ENCODE data around the gene TICRR. TPM values are rescaled to one million over a fixed set of nuclear protein-coding genes. Genes with fewer than 3 reads are reported as not detected.
"Not testable (repeated sequence)": the region's sequence is repeated elsewhere in the genome, so short reads cannot be mapped to it uniquely, and the experiment has no call there.

TICRR gene
- polyA plus RNA-seq, 1 donor from 2014 or later: not detected

GRCh38 chr15:89554247-89554646 lies 21.0 kb upstream of the TICRR start:
- Mint-ChIP-seq H3K9me3 (no peaks in the 10 kb centered on the region), H3K27me3 (no peaks in the 10 kb centered on the region), H3K4me3 (no peak overlapping the region), H3K36me3 (no peaks in the 10 kb centered on the region), H3K4me1 (no peaks in the 10 kb centered on the region), H3K27ac (no peak overlapping the region)

GRCh38 chr15:89555768-89556167 lies 19.5 kb upstream of the TICRR start:
- Mint-ChIP-seq H3K27me3 (peaks cover 7% of the 10 kb centered on the region), H3K27ac (no peak overlapping the region), H3K36me3 (no peaks in the 10 kb centered on the region), H3K4me1 (no peaks in the 10 kb centered on the region), H3K4me3 (no peak overlapping the region), H3K9me3 (no peaks in the 10 kb centered on the region)

- Mint-ChIP-seq H3K4me1 (no peaks in the 10 kb centered on the region), H3K27ac (no peak overlapping the region), H3K4me3 (no peak overlapping the region), H3K36me3 (no peaks in the 10 kb centered on the region), H3K9me3 (no peaks in the 10 kb centered on the region), H3K27me3 (peaks cover 7% of the 10 kb centered on the region)
Observed at GRCh38 chr15:89556413-89557262, 18.6 kb upstream of the TICRR start.

- Mint-ChIP-seq H3K4me3 (no peak overlapping the region), H3K9me3 (no peaks in the 10 kb centered on the region), H3K4me1 (no peaks in the 10 kb centered on the region), H3K27ac (no peak overlapping the region), H3K36me3 (no peaks in the 10 kb centered on the region), H3K27me3 (peaks cover 9% of the 10 kb centered on the region)
Observed at GRCh38 chr15:89559769-89560264, 15.5 kb upstream of the TICRR start.

GRCh38 chr15:89566181-89566580 lies 9.1 kb upstream of the TICRR start:
- H3K9me3 Mint-ChIP-seq: peaks cover 0 to 6% (median 2%) of the 10 kb centered on the region in 3 donors
- no peak overlapping the region for H3K4me3 Mint-ChIP-seq
- no peak overlapping the region for H3K27ac Mint-ChIP-seq
- H3K4me1 Mint-ChIP-seq: no peaks in the 10 kb centered on the region
- H3K36me3 Mint-ChIP-seq: no peaks in the 10 kb centered on the region
- H3K27me3 Mint-ChIP-seq: peaks cover 5% of the 10 kb centered on the region

- Mint-ChIP-seq H3K9me3 (peaks cover 0 to 6% (median 2%) of the 10 kb centered on the region in 3 donors), H3K27me3 (peaks cover 6% of the 10 kb centered on the region), H3K27ac (no peak overlapping the region), H3K36me3 (no peaks in the 10 kb centered on the region), H3K4me1 (no peaks in the 10 kb centered on the region), H3K4me3 (no peak overlapping the region)
Observed at GRCh38 chr15:89566621-89567294, 8.5 kb upstream of the TICRR start.

- no peak overlapping the region for H3K4me3 Mint-ChIP-seq
- H3K27ac Mint-ChIP-seq: no peak overlapping the region
- H3K27me3 Mint-ChIP-seq: peaks cover 9% of the 10 kb centered on the region
- H3K9me3 Mint-ChIP-seq: peaks cover 0 to 6% (median 2%) of the 10 kb centered on the region in 3 donors
- H3K4me1 Mint-ChIP-seq: no peaks in the 10 kb centered on the region
- H3K36me3 Mint-ChIP-seq: peaks cover 2% of the 10 kb centered on the region
Observed at GRCh38 chr15:89569090-89569745, 6.1 kb upstream of the TICRR start.

GRCh38 chr15:89575656-89576416 lies 567 bp downstream of the TICRR start:
- H3K4me3 Mint-ChIP-seq: peak overlapping the region; percentile 82 to 95 (median 89)
- H3K27me3 Mint-ChIP-seq: peaks cover 7% of the 10 kb centered on the region
- no peaks in the 10 kb centered on the region for H3K9me3 Mint-ChIP-seq
- H3K27ac Mint-ChIP-seq: peak overlapping the region in 2 of 3 donors; percentile 44 to 61
- peaks cover 7 to 12% (median 11%) of the 10 kb centered on the region in 3 donors for H3K4me1 Mint-ChIP-seq
- peaks cover 2% of the 10 kb centered on the region for H3K36me3 Mint-ChIP-seq

- peaks cover 2% of the 10 kb centered on the region for H3K36me3 Mint-ChIP-seq
- H3K27ac Mint-ChIP-seq: peak overlapping the region in 2 of 3 donors; percentile 44 to 61
- H3K4me3 Mint-ChIP-seq: peak overlapping the region; percentile 82 to 95 (median 86)
- peaks cover 7 to 12% (median 11%) of the 10 kb centered on the region in 3 donors for H3K4me1 Mint-ChIP-seq
- no peaks in the 10 kb centered on the region for H3K9me3 Mint-ChIP-seq
- peaks cover 7% of the 10 kb centered on the region for H3K27me3 Mint-ChIP-seq
Observed at GRCh38 chr15:89576417-89576773, 1.1 kb downstream of the TICRR start.

GRCh38 chr15:89577776-89578115 lies 2.5 kb downstream of the TICRR start:
- Mint-ChIP-seq H3K9me3 (no peaks in the 10 kb centered on the region), H3K4me3 (peak overlapping the region in 2 of 4 donors; percentile 23 to 63), H3K36me3 (peaks cover under 1% of the 10 kb centered on the region), H3K27ac (no peak overlapping the region), H3K4me1 (peaks cover 7 to 12% (median 11%) of the 10 kb centered on the region in 3 donors), H3K27me3 (peaks cover 2% of the 10 kb centered on the region)

GRCh38 chr15:89578146-89578545 lies 2.9 kb downstream of the TICRR start:
- H3K4me1 Mint-ChIP-seq: peaks cover 7 to 12% (median 11%) of the 10 kb centered on the region in 3 donors
- no peaks in the 10 kb centered on the region for H3K36me3 Mint-ChIP-seq
- H3K27ac Mint-ChIP-seq: no peak overlapping the region
- peaks cover 2% of the 10 kb centered on the region for H3K27me3 Mint-ChIP-seq
- H3K9me3 Mint-ChIP-seq: no peaks in the 10 kb centered on the region
- peak overlapping the region in 1 of 4 donors; percentile 23 for H3K4me3 Mint-ChIP-seq

GRCh38 chr15:89580747-89581146 lies 5.5 kb downstream of the TICRR start:
- H3K4me1 Mint-ChIP-seq, H3K4me3 Mint-ChIP-seq, H3K36me3 Mint-ChIP-seq, H3K9me3 Mint-ChIP-seq, H3K27ac Mint-ChIP-seq, H3K27me3 Mint-ChIP-seq: not testable (repeated sequence)

- H3K36me3 Mint-ChIP-seq: no peaks in the 10 kb centered on the region
- no peak overlapping the region for H3K4me3 Mint-ChIP-seq
- no peaks in the 10 kb centered on the region for H3K27me3 Mint-ChIP-seq
- no peak overlapping the region for H3K27ac Mint-ChIP-seq
- H3K4me1 Mint-ChIP-seq: no peaks in the 10 kb centered on the region
- no peaks in the 10 kb centered on the region for H3K9me3 Mint-ChIP-seq
Observed at GRCh38 chr15:89586651-89587050, 11.4 kb downstream of the TICRR start.

- H3K4me1 Mint-ChIP-seq: no peaks in the 10 kb centered on the region
- no peaks in the 10 kb centered on the region for H3K27me3 Mint-ChIP-seq
- no peak overlapping the region for H3K27ac Mint-ChIP-seq
- no peak overlapping the region for H3K4me3 Mint-ChIP-seq
- H3K36me3 Mint-ChIP-seq: no peaks in the 10 kb centered on the region
- H3K9me3 Mint-ChIP-seq: no peaks in the 10 kb centered on the region
Observed at GRCh38 chr15:89587955-89588354, 12.7 kb downstream of the TICRR start.

GRCh38 chr15:89591834-89592233 lies 16.6 kb downstream of the TICRR start:
- no peaks in the 10 kb centered on the region for H3K9me3 Mint-ChIP-seq
- H3K4me3 Mint-ChIP-seq: peak overlapping the region in 1 of 4 donors; percentile 70
- no peaks in the 10 kb centered on the region for H3K36me3 Mint-ChIP-seq
- no peaks in the 10 kb centered on the region for H3K27me3 Mint-ChIP-seq
- H3K27ac Mint-ChIP-seq: no peak overlapping the region
- H3K4me1 Mint-ChIP-seq: no peaks in the 10 kb centered on the region

All from IgD-negative memory B cell (primary cell).